Astrocyte (in vitro differentiated cells and primary cell): ENCODE results near the gene UCN. TPM values are rescaled to one million over a fixed set of nuclear protein-coding genes. Genes with fewer than 3 reads are reported as not detected.

Experiments
- DNase-seq: peaks from one replicate; pipeline ENCODE4 v3.0.0-alpha.2; 2010; ENCODE audit warnings: low read depth
- FAIRE-seq: peaks from 2 replicates; lab custom pipeline; 2011; peaks lifted over from hg19 to GRCh38; lab: Jason Lieb, UNC
- H2AFZ ChIP-seq: 2 replicates; pipeline ENCODE4 v1.6.0; 2012; ENCODE audit warnings: low read depth, low read length, inconsistent platforms
- H3K27ac ChIP-seq: 2 replicates; pipeline ENCODE4 v1.5.1; 2011; ENCODE audit warnings: low read depth, low read length, inconsistent platforms
- H3K27me3 ChIP-seq: 2 replicates; pipeline ENCODE4 v1.6.0; 2011; ENCODE audit warnings: low read length, inconsistent platforms; ENCODE audit not compliant: insufficient read depth
- H3K36me3 ChIP-seq: 2 replicates; pipeline ENCODE4 v1.5.1; 2011; ENCODE audit warnings: low read length, inconsistent platforms; ENCODE audit not compliant: insufficient read depth
- H3K4me1 ChIP-seq: 2 replicates; pipeline ENCODE4 v1.5.1; 2011; ENCODE audit warnings: low read length, inconsistent platforms; ENCODE audit not compliant: insufficient read depth
- H3K4me2 ChIP-seq: 2 replicates; pipeline ENCODE4 v1.6.0; 2012; ENCODE audit warnings: low read length, inconsistent platforms
- H3K4me3 ChIP-seq: 2 replicates; pipeline ENCODE4 v1.5.1; 2011; ENCODE audit warnings: low read depth, mild to moderate bottlenecking, low read length, inconsistent platforms; ENCODE audit not compliant: insufficient read depth
- H3K79me2 ChIP-seq: 2 replicates; pipeline ENCODE4 v1.6.0; 2012; ENCODE audit warnings: mild to moderate bottlenecking, low read length, inconsistent platforms; ENCODE audit not compliant: insufficient read depth
- H3K9ac ChIP-seq: 2 replicates; pipeline ENCODE4 v1.6.0; 2012; ENCODE audit warnings: mild to moderate bottlenecking, low read length, inconsistent platforms
- H3K9me3 ChIP-seq: 2 replicates; pipeline ENCODE4 v1.5.1; 2012; ENCODE audit warnings: low read depth, mild to moderate bottlenecking, low read length, inconsistent platforms; ENCODE audit not compliant: insufficient read depth
- H4K20me1 ChIP-seq: 2 replicates; pipeline ENCODE4 v1.6.0; 2012; ENCODE audit warnings: low read length, inconsistent platforms; ENCODE audit not compliant: insufficient read depth
- H3K27ac Mint-ChIP-seq: one replicate; pipeline ENCODE4 v1.8.0; 2021; ENCODE audit warnings: mild to moderate bottlenecking, mixed read lengths; ENCODE audit not compliant: unreplicated experiment
- H3K27me3 Mint-ChIP-seq: one replicate; pipeline ENCODE4 v1.8.0; 2021; ENCODE audit warnings: low read depth, mixed read lengths; ENCODE audit not compliant: unreplicated experiment
- H3K36me3 Mint-ChIP-seq: one replicate; pipeline ENCODE4 v1.8.0; 2021; ENCODE audit warnings: low read depth, mixed read lengths; ENCODE audit not compliant: unreplicated experiment
- H3K4me1 Mint-ChIP-seq: one replicate; pipeline ENCODE4 v1.8.0; 2021; ENCODE audit warnings: low read depth, mixed read lengths; ENCODE audit not compliant: unreplicated experiment
- H3K4me3 Mint-ChIP-seq: one replicate; pipeline ENCODE4 v1.8.0; 2021; ENCODE audit warnings: mild to moderate bottlenecking, moderate library complexity, mixed read lengths; ENCODE audit not compliant: unreplicated experiment
- H3K9me3 Mint-ChIP-seq: one replicate; pipeline ENCODE4 v1.8.0; 2021; ENCODE audit warnings: mild to moderate bottlenecking, mixed read lengths; ENCODE audit not compliant: unreplicated experiment
- CTCF ChIP-seq: IDR thresholded peaks from 2 replicates; pipeline ENCODE4 v1.5.1; 2011; ENCODE audit warnings: low read depth, mild to moderate bottlenecking, inconsistent platforms, low read length, moderate library complexity; ENCODE audit not compliant: insufficient read depth
- EZH2 ChIP-seq: IDR thresholded peaks from 2 replicates; pipeline ENCODE4 v1.6.1; 2012; ENCODE audit warnings: mild to moderate bottlenecking, low read length, inconsistent platforms; ENCODE audit not compliant: insufficient read depth
- total RNA-seq: library from RNA; stranded (reverse); gene quantifications from 2 replicates; pipeline ENCODE4 v1.2.1, GENCODE V29; 2021

The UCN gene
- total RNA-seq, 1 donor from 2014 or later, result 1.1 TPM

- Mint-ChIP-seq H3K4me3 (no peak overlapping the region), H3K36me3 (peaks cover 27% of the 10 kb centered on the region), H3K4me1 (peaks cover 9% of the 10 kb centered on the region), H3K9me3 (no peaks in the 10 kb centered on the region), H3K27ac (no peak overlapping the region), H3K27me3 (no peaks in the 10 kb centered on the region)
- no peak overlapping the region for H3K4me2 ChIP-seq
- FAIRE-seq (no peak), DNase-seq (no peak)
- no peaks in the 10 kb centered on the region for H3K4me1 ChIP-seq
- no peak overlapping the region for H3K9ac ChIP-seq
- no peaks in the 10 kb centered on the region for H3K9me3 ChIP-seq
- no peaks in the 10 kb centered on the region for H3K27me3 ChIP-seq
- H3K27ac ChIP-seq, result no peak overlapping the region
- no peaks in the 10 kb centered on the region for H4K20me1 ChIP-seq
- no peak overlapping the region for H3K4me3 ChIP-seq
- H3K79me2 ChIP-seq, result no peaks in the 10 kb centered on the region
- no peak for TF ChIP-seq EZH2
- no peak for TF ChIP-seq CTCF
- peaks cover 39% of the 10 kb centered on the region for H3K36me3 ChIP-seq
- H2AFZ ChIP-seq, result no peak overlapping the region
These were observed 27.9 kb upstream of the UCN start for GRCh38 chr2:27336173-27336572.

GRCh38 chr2:27335311-27335710 lies 27.1 kb upstream of the UCN start:
- Histone ChIP-seq H3K4me1 (no peaks in the 10 kb centered on the region), H3K4me3 (no peak overlapping the region), H3K9ac (no peak overlapping the region), H2AFZ (no peak overlapping the region), H3K9me3 (no peaks in the 10 kb centered on the region), H4K20me1 (no peaks in the 10 kb centered on the region), H3K4me2 (no peak overlapping the region), H3K27me3 (no peaks in the 10 kb centered on the region), H3K36me3 (peaks cover 41% of the 10 kb centered on the region), H3K27ac (no peak overlapping the region), H3K79me2 (no peaks in the 10 kb centered on the region)
- Mint-ChIP-seq H3K27ac (peak overlapping the region; percentile 91), H3K9me3 (no peaks in the 10 kb centered on the region), H3K36me3 (peaks cover 25% of the 10 kb centered on the region), H3K4me1 (peaks cover 9% of the 10 kb centered on the region), H3K4me3 (peak overlapping the region; percentile 6), H3K27me3 (no peaks in the 10 kb centered on the region)
- FAIRE-seq (no peak), DNase-seq (no peak)
- TF ChIP-seq CTCF, result no peak
- TF ChIP-seq EZH2, result no peak

GRCh38 chr2:27324720-27325119 lies 16.5 kb upstream of the UCN start:
- TF ChIP-seq EZH2 (no peak), CTCF (no peak)
- FAIRE-seq (no peak), DNase-seq (no peak)
- H3K36me3 Mint-ChIP-seq, result peaks cover 25% of the 10 kb centered on the region
- H3K27me3 Mint-ChIP-seq, result no peaks in the 10 kb centered on the region
- peaks cover 16% of the 10 kb centered on the region for H3K4me1 Mint-ChIP-seq
- H3K9ac ChIP-seq, result no peak overlapping the region
- peaks cover 26% of the 10 kb centered on the region for H3K4me1 ChIP-seq
- no peaks in the 10 kb centered on the region for H3K9me3 Mint-ChIP-seq
- H3K4me2 ChIP-seq, result no peak overlapping the region
- no peak overlapping the region for H3K27ac ChIP-seq
- no peak overlapping the region for H2AFZ ChIP-seq
- peaks cover 16% of the 10 kb centered on the region for H3K79me2 ChIP-seq
- H3K27ac Mint-ChIP-seq, result peak overlapping the region; percentile 28
- peak overlapping the region; percentile 63 for H3K4me3 Mint-ChIP-seq
- H3K36me3 ChIP-seq, result peaks cover 26% of the 10 kb centered on the region
- H3K9me3 ChIP-seq, result no peaks in the 10 kb centered on the region
- H3K27me3 ChIP-seq, result no peaks in the 10 kb centered on the region
- H3K4me3 ChIP-seq, result no peak overlapping the region
- peaks cover 4% of the 10 kb centered on the region for H4K20me1 ChIP-seq
